GM04504 (cell line): Measurements from ENCODE around the gene RASA3.
"Not testable (repeated sequence)": the region's sequence is repeated elsewhere in the genome, so short reads cannot be mapped to it uniquely, and the experiment has no call there.

Source experiments
- DNase-seq: peaks from one replicate; pipeline ENCODE4 v3.0.0-alpha.2; 2012; ENCODE audit warnings: low read depth

RASA3 gene, protein sequence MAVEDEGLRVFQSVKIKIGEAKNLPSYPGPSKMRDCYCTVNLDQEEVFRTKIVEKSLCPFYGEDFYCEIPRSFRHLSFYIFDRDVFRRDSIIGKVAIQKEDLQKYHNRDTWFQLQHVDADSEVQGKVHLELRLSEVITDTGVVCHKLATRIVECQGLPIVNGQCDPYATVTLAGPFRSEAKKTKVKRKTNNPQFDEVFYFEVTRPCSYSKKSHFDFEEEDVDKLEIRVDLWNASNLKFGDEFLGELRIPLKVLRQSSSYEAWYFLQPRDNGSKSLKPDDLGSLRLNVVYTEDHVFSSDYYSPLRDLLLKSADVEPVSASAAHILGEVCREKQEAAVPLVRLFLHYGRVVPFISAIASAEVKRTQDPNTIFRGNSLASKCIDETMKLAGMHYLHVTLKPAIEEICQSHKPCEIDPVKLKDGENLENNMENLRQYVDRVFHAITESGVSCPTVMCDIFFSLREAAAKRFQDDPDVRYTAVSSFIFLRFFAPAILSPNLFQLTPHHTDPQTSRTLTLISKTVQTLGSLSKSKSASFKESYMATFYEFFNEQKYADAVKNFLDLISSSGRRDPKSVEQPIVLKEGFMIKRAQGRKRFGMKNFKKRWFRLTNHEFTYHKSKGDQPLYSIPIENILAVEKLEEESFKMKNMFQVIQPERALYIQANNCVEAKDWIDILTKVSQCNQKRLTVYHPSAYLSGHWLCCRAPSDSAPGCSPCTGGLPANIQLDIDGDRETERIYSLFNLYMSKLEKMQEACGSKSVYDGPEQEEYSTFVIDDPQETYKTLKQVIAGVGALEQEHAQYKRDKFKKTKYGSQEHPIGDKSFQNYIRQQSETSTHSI

DNA sequence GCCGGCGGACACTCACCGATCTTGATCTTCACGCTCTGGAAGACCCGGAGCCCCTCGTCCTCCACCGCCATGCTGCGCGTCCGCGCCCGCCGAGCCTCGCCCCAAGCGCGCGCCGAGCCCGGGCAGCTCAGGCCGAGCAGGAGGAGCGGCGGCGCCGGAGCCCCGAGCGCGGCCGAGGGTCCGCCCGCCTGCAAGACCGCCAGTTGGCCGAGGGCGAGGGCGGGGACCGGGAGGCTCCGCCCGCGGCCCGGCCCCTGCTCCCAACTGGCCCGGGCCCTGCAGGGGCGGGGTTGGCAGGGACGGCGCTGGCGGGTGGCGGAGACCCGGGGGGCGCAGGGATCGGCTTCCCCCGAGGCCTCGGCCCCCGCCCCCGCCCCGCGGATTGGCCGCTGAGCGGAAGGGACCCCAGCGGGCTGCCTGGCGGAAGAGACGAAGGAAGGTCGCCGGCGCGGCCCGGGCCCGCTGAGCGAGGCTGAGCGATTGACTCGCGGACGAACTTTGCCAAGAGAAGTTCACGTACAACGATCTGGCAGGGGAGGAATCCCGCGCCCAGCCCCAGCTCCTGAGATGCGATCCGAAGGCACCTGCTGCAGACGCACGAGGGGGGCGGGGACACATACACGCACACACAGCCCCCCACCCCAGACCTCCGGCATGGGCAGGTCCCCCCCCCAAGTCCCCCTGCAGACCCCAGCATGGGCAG is at the start of gene RASA3:
Gene RASA3 (minus strand): TSS at position 205 of the 703 bp plus-strand sequence. CDS start 134 bp downstream, at position 71.
- DNase-seq = no peak

DNA sequence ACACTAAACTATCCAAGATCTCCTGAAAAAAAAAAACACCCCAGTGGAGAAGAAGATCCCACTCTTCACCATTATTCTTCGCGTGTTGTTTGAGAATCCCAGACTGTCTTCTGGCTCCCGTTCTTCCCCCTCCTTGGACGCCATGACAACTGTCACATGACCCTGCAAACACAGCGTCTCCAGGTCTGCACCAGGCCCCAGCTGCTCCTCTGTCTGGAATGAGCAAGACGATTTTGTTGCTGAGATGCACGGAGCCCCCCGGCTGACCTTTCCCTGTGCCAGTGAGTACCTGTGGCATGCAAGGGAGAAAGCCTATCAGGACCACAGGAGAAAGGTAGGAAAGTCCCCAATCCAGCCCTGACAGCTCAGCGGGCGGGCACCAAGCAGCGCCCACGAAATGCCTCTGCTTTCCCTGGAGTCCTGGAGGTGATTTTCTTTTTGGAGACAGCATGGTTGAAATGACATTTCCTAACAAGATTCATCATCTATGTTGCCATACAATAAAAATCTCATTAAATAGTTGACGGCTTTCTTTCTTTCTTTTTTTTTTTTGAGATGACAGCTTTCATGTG is 46.8 kb upstream of the RASA3 start, which contains the start of gene CFAP97D2:
Gene CFAP97D2 (plus strand): TSS at position 171 of the 572 bp plus-strand sequence. CDS start 74 bp downstream, at position 245.
- DNase-seq = no peak

DNA sequence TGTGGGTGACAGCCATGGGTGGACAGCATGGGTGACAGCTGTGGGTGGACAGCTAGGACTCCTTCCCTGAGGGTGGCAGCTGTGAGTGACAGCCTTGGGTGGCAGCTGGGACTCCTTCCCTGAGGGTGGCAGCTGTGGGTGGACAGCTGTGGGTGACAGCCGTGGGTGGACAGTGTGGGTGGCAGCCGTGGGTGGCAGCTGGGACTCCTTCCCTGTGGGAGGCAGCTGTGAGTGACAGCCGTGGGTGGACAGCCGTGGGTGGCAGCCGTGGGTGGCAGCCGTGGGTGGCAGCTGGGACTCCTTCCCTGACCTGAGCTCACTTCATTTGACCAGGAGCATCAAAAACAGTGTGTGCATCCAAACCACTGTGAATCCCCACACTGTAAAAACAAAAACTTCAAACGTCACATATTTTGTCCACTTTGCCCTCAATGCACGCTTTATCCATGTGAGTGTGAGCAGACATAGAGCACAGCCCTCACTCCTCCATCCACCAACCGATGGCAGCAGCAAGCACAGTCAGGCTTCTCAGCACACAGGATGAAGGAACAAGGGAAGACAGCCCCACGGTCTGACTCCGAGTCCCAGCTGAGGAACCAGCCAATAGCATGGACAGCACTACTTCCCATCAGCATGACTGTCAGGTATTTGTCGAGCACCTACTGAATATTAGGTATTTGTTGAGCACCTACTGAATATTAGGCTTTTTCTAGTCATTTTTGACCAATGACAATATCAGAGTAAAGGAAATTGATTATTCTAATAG is 45.0 kb upstream of the RASA3 start:
- no peak for DNase-seq

DNA sequence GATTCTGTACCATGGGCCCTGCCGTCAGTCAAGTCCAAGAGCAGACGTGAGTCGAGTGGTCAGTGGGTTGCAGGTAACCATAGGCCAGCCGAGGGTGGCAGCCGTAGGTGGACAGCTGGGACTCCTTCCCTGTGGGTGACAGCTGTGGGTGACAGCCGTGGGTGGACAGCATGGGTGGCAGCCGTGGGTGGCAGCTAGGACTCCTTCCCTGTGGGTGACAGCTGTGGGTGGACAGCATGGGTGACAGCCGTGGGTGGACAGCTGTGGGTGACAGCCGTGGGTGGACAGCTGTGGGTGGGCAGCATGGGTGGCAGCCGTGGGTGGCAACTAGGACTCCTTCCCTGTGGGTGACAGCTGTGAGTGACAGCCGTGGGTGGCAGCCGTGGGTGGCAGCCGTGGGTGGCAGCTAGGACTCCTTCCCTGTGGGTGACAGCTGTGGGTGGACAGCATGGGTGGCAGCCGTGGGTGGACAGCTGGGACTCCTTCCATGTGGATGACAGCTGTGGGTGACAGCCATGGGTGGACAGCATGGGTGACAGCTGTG is 44.0 kb upstream of the RASA3 start:
- DNase-seq = not testable (repeated sequence)

DNA sequence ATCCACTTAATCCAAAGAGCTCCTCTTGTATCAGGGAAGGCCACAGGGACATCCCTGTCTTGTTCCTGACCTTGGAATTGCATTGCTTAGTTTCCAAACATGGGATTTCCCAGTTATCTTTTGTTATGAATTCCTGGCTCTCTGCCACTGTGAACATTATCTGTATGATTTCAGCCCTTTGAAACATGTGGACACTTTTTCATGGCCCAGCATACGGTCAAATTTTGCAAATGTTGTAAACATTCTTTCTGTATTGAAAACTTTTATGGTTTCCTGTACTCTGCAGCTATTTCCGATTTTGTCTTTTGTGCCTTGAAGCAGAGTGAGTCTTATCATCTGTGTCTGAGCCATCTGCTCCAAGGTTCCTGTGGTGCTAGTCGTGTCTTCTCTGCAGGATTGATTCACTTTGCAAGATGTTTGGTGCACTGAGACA is 42.1 kb upstream of the RASA3 start:
- DNase-seq = no peak

DNA sequence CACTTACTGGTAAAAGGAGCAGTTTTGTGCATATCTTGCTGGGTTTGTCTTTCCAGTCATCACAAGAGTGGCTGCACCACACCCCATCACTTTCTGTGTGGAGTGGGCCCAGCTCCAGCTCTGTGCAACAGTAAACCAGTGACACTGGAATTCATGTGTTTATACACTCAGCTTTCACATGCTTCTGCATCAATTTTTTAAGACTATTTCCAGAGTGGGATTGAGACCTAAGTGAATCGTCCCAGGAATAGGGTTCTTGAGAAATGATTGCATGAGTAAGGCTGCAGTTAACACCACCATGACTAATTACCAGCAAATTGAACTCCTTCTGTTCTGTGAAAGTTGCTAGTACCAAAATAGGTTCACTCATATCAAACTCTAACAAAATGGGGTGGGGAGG is 41.3 kb upstream of the RASA3 start:
- no peak for DNase-seq

DNA sequence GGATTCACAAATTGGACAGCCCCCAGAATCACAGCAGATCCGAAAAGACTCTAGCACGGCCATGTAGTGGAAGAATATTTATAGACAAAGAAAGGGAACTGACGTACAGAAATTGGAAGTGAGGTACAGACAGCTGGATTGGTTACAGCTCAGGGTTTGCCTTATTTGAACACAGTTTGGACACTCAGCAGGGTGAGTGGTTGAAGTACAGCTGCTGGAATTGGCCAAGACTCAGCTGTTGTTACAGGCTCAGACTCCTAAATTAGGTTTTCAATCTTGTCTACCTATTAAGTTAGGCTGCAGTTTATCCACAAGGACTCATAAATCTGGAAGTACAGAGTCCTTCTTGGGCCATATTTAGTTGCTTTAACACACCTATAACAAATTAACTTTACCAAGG is 40.8 kb upstream of the RASA3 start:
- no peak for DNase-seq

DNA sequence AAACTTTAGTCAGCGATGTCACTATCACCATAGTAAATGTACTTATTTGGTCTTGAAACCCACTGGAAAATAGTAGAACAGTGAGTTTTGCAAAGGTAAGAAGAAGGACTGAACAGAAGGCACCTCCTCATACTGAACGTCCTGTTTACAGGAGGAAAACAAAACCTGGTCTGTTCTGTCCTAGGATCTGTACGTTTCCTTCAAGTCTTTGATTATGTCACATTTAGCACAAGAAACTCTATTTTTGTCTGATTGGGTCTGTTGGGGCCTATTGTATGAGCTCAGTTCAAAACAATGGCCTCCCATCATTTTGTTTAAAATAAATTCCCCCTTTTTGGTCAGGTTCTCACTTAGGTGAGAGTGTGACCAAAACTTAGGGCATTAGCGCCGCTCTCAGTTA is 35.5 kb upstream of the RASA3 start:
- DNase-seq = no peak

DNA sequence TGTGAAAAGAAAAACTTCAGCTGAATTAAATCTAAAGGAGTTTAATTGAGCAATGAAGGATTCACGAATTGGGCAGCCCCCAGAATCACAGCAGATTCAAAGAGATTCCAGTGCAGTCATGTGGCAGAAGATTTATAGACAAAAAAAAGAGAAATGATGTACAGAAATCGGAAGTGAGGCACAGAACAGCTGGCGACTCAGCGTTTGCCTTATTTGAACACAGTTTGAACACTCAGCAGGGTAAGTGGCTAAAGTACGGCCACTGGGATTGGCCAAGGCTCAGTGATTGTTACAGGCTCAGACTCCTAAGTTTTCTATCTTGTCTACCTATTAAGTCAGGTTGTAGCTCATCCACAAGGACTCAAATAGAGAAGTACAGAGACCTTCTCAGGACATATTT is 35.0 kb upstream of the RASA3 start:
- DNase-seq = no peak

DNA sequence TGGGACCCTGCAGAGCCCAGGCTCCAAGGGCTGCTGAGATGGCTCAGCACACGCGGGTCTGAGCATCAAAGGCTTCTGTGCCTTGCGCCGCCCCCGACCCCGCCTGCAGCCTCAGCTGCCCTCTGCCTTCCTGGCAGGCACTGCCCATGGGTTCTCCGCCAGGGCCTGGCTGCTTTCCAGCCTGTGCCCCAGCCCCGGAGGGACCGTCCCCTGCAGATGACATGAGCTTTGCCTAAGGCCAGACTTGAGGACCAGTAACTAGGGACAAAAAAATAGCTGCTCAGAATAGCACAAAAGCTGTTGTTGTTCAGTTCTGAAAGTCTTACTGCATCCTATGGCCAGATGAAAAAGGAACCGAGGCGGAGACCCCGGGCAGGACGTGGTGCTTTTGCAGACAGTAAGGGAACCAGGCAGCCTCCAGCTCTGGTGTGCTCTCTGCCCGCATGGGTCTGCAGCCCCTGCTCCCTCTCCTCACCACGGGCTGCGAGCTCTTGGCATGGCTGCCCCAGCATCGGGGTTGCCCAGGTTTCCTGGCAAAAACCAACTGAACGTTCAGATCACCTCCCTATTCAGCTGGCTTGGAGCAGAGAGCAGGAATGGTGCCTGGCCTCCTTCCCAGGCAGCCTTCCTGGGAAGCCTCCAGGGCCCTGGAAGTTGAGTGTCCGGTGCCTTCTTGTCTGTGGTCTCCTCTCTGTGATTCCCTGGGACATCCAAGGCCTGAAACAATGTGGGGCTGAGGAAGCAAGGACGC is 34.1 kb upstream of the RASA3 start:
- DNase-seq = no peak

DNA sequence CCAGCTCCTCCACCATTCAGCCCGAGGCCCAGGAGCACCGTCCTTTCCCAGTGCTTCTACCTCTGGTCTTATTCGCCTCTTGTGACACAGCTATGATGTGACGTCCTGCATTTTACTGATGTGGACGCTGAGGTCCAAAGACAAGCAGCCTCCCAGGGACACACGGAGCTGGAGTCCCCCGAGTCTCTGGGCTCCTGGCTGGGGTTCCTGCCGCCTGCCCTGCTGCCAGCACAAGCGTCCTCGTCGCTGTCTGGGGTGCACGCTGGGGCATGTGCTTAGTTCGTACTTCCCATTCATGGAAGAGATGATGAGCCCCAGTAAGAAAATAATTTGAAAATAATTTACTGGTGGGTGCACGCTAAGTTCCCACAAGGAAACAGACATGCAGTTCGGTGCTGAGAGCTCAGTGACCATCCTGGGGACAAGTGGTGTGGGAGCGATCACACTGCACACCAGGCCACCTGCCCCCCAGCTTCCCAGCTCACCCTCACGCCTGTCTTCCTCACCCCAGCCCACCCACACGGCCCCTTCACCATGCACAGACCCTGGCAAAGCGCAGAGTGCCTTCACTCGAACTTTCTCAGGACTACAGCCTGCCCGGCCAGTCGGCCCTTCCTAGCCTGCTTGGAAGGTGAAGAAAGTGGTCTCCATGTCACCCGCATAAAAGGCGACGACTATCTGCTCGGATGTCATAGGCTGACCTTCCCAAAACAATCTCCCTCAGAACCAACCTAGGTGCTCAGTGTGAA is 32.4 kb upstream of the RASA3 start:
- DNase-seq = no peak

DNA sequence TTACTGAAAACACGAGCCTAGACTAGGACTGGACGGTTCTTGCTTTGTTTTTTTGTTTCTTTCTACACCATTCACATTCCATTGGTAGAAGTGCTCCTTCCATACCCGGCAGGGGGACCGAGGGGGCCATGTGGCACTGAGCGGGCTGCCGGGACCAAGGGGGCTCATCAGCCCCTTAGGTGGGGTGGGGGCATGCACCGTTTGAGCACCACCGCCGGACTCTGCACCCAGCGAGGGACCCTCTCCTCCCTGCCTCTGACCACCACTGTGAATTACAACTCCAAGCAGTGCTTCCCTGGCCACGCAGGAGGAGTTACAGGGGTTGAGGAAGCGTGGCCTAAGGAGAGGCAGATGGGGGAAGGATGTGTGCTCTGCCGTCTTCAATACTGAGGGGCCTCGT is 31.6 kb upstream of the RASA3 start:
- no peak for DNase-seq

DNA sequence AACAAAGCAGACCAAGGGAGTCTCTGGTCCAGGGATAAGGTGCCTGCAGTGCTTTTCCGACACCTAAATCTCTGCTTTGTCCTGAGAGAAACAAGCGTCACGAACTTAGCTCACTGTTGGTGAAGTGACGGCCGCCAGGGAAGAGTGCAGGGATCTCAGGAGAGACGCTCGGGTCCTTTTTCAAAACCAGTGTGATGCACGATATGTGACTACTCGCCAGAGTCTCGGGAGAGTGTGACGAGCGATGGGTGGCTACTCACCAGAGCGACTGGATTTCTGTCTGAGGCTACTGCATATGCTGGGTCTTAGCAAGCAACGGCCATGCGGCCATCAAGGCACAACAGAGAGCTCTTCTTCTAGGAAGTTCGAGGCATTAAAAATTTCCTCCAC is 30.1 kb upstream of the RASA3 start:
- DNase-seq = no peak

DNA sequence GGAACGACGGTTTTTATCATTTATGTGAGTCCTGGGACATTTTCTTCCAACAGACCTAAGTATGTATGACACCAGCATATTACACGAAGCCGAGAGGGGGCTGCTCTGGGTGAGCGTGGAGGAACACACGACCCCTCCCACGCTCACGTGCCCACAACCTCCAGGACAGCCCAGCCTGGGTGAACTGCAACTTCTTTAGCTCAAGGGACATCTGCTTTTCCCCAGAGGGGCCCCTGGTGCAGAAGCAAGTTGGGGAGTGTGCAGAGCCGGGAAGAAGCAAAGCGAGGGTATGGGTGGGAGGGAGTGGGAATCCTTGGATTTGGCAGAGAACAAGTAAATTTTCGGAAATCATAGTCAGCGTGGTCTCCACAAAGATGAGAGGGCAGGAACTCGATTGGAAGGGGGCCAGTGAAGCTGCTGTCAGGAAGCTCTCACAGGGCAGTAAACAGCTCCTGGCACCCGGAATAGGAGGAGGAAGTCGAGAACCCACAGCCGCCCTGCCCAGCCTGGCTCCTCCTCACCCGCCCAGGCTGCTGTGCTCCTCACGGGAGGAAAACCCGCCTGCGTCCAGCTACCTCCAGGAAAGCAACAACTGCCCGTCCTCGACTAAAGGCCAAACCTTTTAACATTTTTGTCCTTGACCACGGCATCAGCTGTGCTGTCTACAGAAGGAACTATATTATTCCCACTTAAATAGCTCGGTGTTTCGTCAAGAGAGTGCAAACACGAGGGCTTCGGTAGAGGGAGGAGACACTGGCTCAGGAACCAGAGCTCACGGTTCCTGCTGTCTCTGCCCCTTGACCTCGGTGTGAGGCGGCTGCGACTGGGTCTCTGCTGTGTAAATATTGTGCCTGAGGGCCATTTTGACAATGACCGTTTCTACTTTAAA is 29.5 kb upstream of the RASA3 start:
- DNase-seq = no peak

DNA sequence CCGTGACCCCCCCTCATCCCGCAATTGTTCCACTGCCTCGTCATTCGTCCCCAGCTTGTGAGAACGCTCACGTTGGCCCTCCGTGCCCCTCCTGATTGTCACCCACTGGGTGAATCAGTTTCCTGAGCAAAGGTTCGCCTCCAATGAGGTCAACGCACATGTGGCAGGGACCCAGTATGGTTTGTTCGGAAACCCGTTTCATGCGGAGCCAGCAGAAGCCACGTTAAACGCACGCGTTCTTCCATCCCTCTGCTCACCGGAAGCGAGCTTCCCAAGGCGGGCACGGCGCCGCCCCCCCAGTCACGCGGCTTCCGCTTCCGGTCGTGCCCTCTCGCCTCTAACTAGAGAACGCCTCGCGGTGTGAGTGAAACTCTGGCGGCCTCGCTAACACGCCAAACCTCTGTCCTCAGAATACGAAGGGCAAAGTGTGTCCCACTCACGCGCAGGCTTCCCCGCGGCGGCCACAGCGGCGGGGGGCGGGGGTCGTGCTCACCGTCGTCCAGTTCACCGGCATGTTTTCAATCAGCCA is 28.7 kb upstream of the RASA3 start:
- DNase-seq = no peak

DNA sequence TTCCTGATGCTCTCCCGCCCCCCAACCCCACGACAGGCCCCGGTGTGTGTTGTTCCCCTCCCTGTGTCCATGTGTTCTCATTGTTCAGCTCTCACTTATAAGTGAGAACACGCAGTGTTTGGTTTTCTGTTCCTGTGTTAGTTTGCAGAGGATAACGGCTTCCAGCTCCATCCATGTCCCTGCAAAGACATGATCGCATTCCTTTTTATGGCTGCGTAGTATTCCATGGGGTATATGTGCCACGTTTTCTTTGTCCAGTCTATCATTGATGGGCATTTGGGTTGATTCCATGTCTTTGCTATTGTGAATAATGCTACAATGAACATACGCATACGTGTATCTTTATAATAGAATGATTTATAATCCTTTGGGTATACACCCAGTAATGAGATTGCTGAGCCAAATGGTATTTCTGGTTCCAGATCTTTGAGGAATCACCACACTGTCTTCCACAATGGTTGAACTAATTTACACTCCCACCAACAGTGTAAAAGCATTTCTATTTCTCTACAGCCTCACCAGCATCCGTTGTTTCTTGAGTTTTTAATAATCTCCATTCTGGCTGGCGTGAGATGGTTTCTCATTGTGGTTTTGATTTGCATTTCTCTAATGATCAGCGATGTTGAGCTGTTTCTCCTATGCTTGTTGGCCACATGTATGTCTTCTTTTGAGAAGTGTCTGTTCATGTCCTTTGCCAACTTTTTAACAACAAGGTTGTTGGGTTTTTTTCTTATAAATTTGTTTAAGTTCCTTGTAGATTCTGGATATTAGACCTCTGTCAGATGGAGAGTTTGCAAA is 26.6 kb upstream of the RASA3 start:
- DNase-seq = not testable (repeated sequence)

DNA sequence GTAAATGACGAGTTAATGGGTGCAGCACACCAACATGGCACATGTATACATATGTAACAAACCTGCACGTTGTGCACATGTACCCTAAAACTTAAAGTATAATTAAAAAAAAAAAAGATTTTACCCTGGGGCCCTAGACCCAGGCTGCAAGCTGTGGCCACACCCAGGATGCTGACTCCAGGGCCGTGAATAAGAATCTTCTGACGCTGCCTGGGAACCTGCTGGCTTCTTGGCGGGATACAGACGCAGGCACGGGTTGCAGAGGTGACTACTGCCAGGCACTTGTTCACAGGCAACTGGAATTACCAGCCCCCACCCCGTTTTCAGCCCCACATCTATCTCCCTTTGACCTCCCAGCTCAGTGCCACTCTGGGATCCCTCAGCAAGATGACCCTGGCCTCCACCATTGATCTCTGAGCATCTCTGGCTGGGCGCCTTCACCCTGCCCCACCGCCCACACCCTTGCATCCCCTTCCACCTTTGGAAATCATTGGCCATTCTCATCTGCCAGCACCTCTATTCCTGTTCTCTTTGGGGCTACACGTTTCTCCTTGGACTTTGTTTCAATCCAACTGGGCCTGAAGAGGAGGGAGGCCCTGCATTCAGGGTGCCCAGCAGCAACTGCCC is 25.6 kb upstream of the RASA3 start:
- no peak for DNase-seq
